GM12878 (cell line): Measurements from ENCODE around the gene OR2AG2. TPM values are rescaled to one million over a fixed set of nuclear protein-coding genes. Genes with fewer than 3 reads are reported as not detected.

Experiments
- ATAC-seq: fragments of 200-7000 bp; cut with Tn5 transposase; 3 replicates; pipeline ENCODE4 v1.9.1; 2020; ENCODE audit warnings: mild to moderate bottlenecking, moderate library complexity
- BruUV-seq: library from RNA; stranded (reverse); fragments of 400-500 nt; replicated peaks from 2 replicates; lab custom pipeline; 2021; lab: Mats Ljungman, UMichigan
- CTCF ChIA-PET: fragments of 300-600 bp; sonication (Branson Sonifier 250); formaldehyde crosslinking; extraction: SDS; loops from one replicate; lab custom pipeline; 2021; ENCODE audit warnings: inconsistent platforms; lab: Yijun Ruan, JAX
- POLR2A ChIA-PET: fragments of 350-600 bp; formaldehyde crosslinking; extraction: SDS; loops from one replicate; lab custom pipeline; 2021; ENCODE audit warnings: inconsistent platforms; lab: Charles Lee
- RAD21 ChIA-PET: fragments of 300-600 bp; sonication (Branson Sonifier 250); formaldehyde crosslinking; loops from one replicate; lab custom pipeline; 2023; ENCODE audit warnings: antibody characterized with exemption; ENCODE audit not compliant: unreplicated experiment; lab: Charles Lee
- SMC1A ChIA-PET: fragments of 300-600 bp; sonication (Branson Sonifier 250); formaldehyde crosslinking; loops from one replicate; lab custom pipeline; 2023; ENCODE audit not compliant: unreplicated experiment, uncharacterized antibody; lab: Charles Lee
- DNase-seq: peaks from one replicate; pipeline ENCODE4 v3.0.0-alpha.2; 2011; ENCODE audit warnings: low read depth, low spot score
- FAIRE-seq: peaks from 3 replicates; lab custom pipeline; 2011; peaks lifted over from hg19 to GRCh38; lab: Jason Lieb, UNC
- H2AFZ ChIP-seq: 2 replicates; pipeline ENCODE4 v1.6.0; 2011; ENCODE audit warnings: low read depth, low read length, control low read depth; ENCODE audit not compliant: control insufficient read depth
- H3K27ac ChIP-seq: 2 replicates; pipeline ENCODE4 v1.5.1; 2011; ENCODE audit warnings: control low read depth; ENCODE audit not compliant: control insufficient read depth, insufficient read depth
- H3K27me3 ChIP-seq, 2 experiments: replicated peaks in 1 of 2; 2 replicates each; pipeline versions ENCODE4 v1.6.0 to v1.6.1; 2011; ENCODE audit warnings: low read length in 1 of 2; ENCODE audit not compliant: control insufficient read depth in 2 of 2, insufficient read depth in 2 of 2
- H3K36me3 ChIP-seq, 2 experiments: 2 replicates each; pipeline ENCODE4 v1.5.1; 2011; ENCODE audit warnings: low read length in 1 of 2; ENCODE audit not compliant: control insufficient read depth in 2 of 2, insufficient read depth in 2 of 2
- H3K4me1 ChIP-seq: 2 replicates; pipeline ENCODE4 v1.6.1; 2011; ENCODE audit warnings: mild to moderate bottlenecking, low read length, moderate library complexity, mixed read lengths; ENCODE audit not compliant: control insufficient read depth, insufficient read depth
- H3K4me2 ChIP-seq: 2 replicates; pipeline ENCODE4 v1.6.0; 2011; ENCODE audit warnings: control low read depth; ENCODE audit not compliant: control insufficient read depth, insufficient read depth
- H3K4me3 ChIP-seq: fragments of 200-600 bp; sonication (generic); 2 replicates; pipeline ENCODE4 v1.5.1; 2016
- H3K79me2 ChIP-seq: 2 replicates; pipeline ENCODE4 v1.6.0; 2011; ENCODE audit warnings: low read length; ENCODE audit not compliant: control insufficient read depth, insufficient read depth
- H3K9ac ChIP-seq: 2 replicates; pipeline ENCODE4 v1.8.0; 2011; ENCODE audit warnings: low read length, control low read depth, mixed read lengths; ENCODE audit not compliant: control insufficient read depth, insufficient read depth
- H3K9me3 ChIP-seq: replicated peaks from 3 replicates; pipeline ENCODE4 v1.5.1; 2011; ENCODE audit warnings: mild to moderate bottlenecking, low read length; ENCODE audit not compliant: control insufficient read depth, insufficient read depth
- H4K20me1 ChIP-seq: 2 replicates; pipeline ENCODE4 v1.6.0; 2011; ENCODE audit not compliant: control insufficient read depth, insufficient read depth
- ASH2L ChIP-seq: fragments of 300-600, 200-600 bp; sonication (generic); IDR thresholded peaks from 2 replicates; pipeline ENCODE4 v1.6.1; 2017; ENCODE audit warnings: low read depth, mild to moderate bottlenecking, borderline replicate concordance
- CHD2 ChIP-seq: IDR thresholded peaks from 2 replicates; pipeline ENCODE4 v1.6.1; 2011; ENCODE audit warnings: low read depth, low read length, improper control_type of control experiment, borderline replicate concordance
- EZH2 ChIP-seq: IDR thresholded peaks from 2 replicates; pipeline ENCODE4 v1.6.1; 2012; ENCODE audit warnings: low read depth, mild to moderate bottlenecking, control low read depth, inconsistent platforms, low read length, borderline replicate concordance; ENCODE audit not compliant: control insufficient read depth
- FOS ChIP-seq: IDR thresholded peaks from 3 replicates; pipeline ENCODE4 v1.6.1; 2011; ENCODE audit warnings: borderline replicate concordance; ENCODE audit not compliant: insufficient read length; ENCODE audit errors: extremely low read depth
- FOXM1 ChIP-seq: IDR thresholded peaks from 2 replicates; pipeline ENCODE4 v1.6.1; 2012; ENCODE audit warnings: low read depth, mild to moderate bottlenecking, inconsistent platforms, low read length, moderate library complexity
- HCFC1 ChIP-seq: fragments of 150-350 bp; IDR thresholded peaks from 2 replicates; pipeline ENCODE4 v1.6.1; 2014; ENCODE audit warnings: low read length
- HSF1 ChIP-seq: fragments of 150-350 bp; IDR thresholded peaks from 2 replicates; pipeline ENCODE4 v1.6.1; 2014; ENCODE audit warnings: mild to moderate bottlenecking, low read depth, low read length
- POU2F2 ChIP-seq: IDR thresholded peaks from 3 replicates; pipeline ENCODE4 v1.6.1; 2011; ENCODE audit warnings: low read depth, mild to moderate bottlenecking, low read length, borderline replicate concordance
- USF1 ChIP-seq: IDR thresholded peaks from 2 replicates; pipeline ENCODE4 v1.6.1; 2011; ENCODE audit warnings: borderline replicate concordance, low read depth, mild to moderate bottlenecking, moderate library complexity, mixed read lengths, low read length; ENCODE audit not compliant: insufficient read depth; ENCODE audit errors: extremely low read length
- YBX1 ChIP-seq: fragments of 450-650 bp; IDR thresholded peaks from 2 replicates; pipeline ENCODE4 v1.6.1; 2016; ENCODE audit warnings: antibody characterized with exemption
- WGBS: methylation state at CpG from one replicate; pipeline ENCODE4 v1.1.6; 2016; ENCODE audit warnings: low lambda C conversion rate; ENCODE audit not compliant: insufficient replicate concordance, insufficient coverage; ENCODE audit errors: missing lambda C conversion rate; 5-methylcytosine and 5-hydroxymethylcytosine counted together
- in situ Hi-C: fragments of 300-500 bp; cut with MboI; formaldehyde crosslinking; loops from 9 replicates; pipeline ENCODE4 v1.14.3; 2018; ENCODE audit warnings: mixed read lengths
- intact Hi-C: fragments of 100-400 bp; cut with micrococcal nuclease; formaldehyde crosslinking; loops from one replicate; pipeline ENCODE4 v1.14.2; 2022; ENCODE audit not compliant: unreplicated experiment
- polyA plus RNA-seq, 11 experiments: library from polyadenylated mRNA; depleted of rRNA in 4 of 11; unstranded in 6 of 11; stranded (reverse) in 5 of 11; fragments of >200 nt; fragmentation: Nextera tagmentation in 4 of 11; fragmentation: Illumina TruSeq in 1 of 11; extraction: Ambion mirVana in 4 of 11; extraction: Trizol in 1 of 11; gene quantifications; 1 replicate in 1 of 11; 2 replicates in 10 of 11; pipeline versions ENCODE4 v1.2.1 to v1.2.3, GENCODE V29; 2011 to 2016; ENCODE audit warnings: inconsistent platforms in 2 of 11, missing spikeins in 2 of 11, low read depth in 1 of 11
- total RNA-seq, 4 experiments: library from RNA; depleted of rRNA in 3 of 4; stranded (reverse); fragments of >200 nt in 3 of 4; fragmentation: Illumina TruSeq in 1 of 4; extraction: Trizol in 1 of 4; gene quantifications; 2 replicates each; pipeline versions ENCODE4 v1.2.1 to v1.2.3, GENCODE V29; 2013 to 2021

OR2AG2 gene
- total and polyA plus RNA-seq, 10 of the 15 experiments (the other 5 are each of a cell fraction or from before 2014, with no cell fraction given), result 0.01 to 0.09 (median 0.07) TPM; not detected in 6

DNA sequence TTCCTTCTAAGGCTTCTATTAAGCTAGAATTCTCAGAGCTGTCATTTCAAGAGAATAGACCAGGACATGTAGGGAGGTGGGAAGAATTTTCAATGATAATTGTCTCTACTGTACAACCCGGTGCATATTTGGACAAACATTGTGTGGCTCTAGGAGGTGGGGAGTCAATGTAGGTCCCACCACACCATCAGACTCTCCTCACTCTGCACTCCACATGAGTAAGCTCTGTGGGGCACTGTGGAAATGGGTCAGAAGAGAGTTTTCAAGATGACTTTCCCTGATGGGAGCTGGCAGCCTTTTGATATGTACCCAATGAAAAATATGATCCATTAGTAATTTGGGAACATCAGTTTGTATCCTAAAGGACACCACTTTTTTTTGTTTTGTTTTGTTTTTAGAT lies 33.2 kb downstream of the OR2AG2 start:
- in situ Hi-C loops, result loop anchor here (10.0 kb wide), 1 partner anchor 1034 kb away; no protein-coding TSS in a partner anchor
- no peaks in the 10 kb centered on the region for H4K20me1 ChIP-seq
- peaks cover 6% of the 10 kb centered on the region; the same call in 2 of the 3 replicates for H3K9me3 ChIP-seq
- BruUV-seq, result no TSS peak
- RAD21 ChIA-PET, result interaction anchor here (1.5 to 8.3 kb wide), 4 partner anchors 8 to 348 kb away, joined by 4 to 141 read pairs (median 18); partner anchors contain the start of gene SMPD1
- POLR2A ChIA-PET, result interaction anchor here (1.4 to 4.1 kb wide), 2 partner anchors 8 to 17 kb away, joined by 8 to 28 read pairs; no protein-coding TSS in a partner anchor
- intact Hi-C loops, result loop anchor here (1.0 kb wide), 1 partner anchor 19 kb away; no protein-coding TSS in a partner anchor
- H3K27me3 ChIP-seq, result no peaks in the 10 kb centered on the region
- H3K4me1 ChIP-seq, result peaks cover 24% of the 10 kb centered on the region
- SMC1A ChIA-PET, result interaction anchor here (0.6 to 18.2 kb wide), 7 partner anchors 10 to 956 kb away, joined by 3 to 420 read pairs (median 4); partner anchors contain the start of gene OR2AG2
- no peak overlapping the region for H3K9ac ChIP-seq
- no peak overlapping the region for H2AFZ ChIP-seq
- ATAC-seq, result no peak
- no peak for TF ChIP-seq POU2F2
- no peak for TF ChIP-seq FOS
- TF ChIP-seq HSF1, result no peak
- TF ChIP-seq ASH2L, result no peak
- no peak for TF ChIP-seq USF1
- no peak for TF ChIP-seq HCFC1
- no peak for TF ChIP-seq CHD2
- no peak for TF ChIP-seq YBX1
- no peak for TF ChIP-seq EZH2
- no peak for TF ChIP-seq FOXM1
- TF ChIP-seq, all 136 proteins: peak for 0
- WGBS, result 54% methylated on average over 1 of the region's 1 CpG
- Histone ChIP-seq H3K27ac (no peak overlapping the region), H3K4me3 (no peak overlapping the region), H3K36me3 (peaks cover 0 to 7% of the 10 kb centered on the region in 2 experiments; a peak in 3 of 4 replicates), H3K79me2 (peaks cover 55% of the 10 kb centered on the region), H3K4me2 (no peak overlapping the region)
- DNase-seq (no peak), FAIRE-seq (no peak)
- CTCF ChIA-PET, result interaction anchor here (1.2 to 15.6 kb wide), 9 partner anchors 11 to 360 kb away, joined by 3 to 728 read pairs (median 11); partner anchors contain the start of gene OR2AG2
